Subcutaneous adipose tissue (tissue), 4 donors: ENCODE measurements around the gene FAM217A. TPM values are rescaled to one million over a fixed set of nuclear protein-coding genes. Genes with fewer than 3 reads are reported as not detected.

Experiments used
- total RNA-seq, 4 donors: library from RNA; depleted of rRNA; stranded (reverse); fragments of >200 nt; gene quantifications; one replicate each; pipeline ENCODE4 v1.1.0, GENCODE V29; 2016
- TF ChIP-seq, protein P1 (sequence below): fragments of 450-650 bp; IDR thresholded peaks from one replicate; pipeline ENCODE4 v1.5.1; 2016; ENCODE audit warnings: low read depth, mild to moderate bottlenecking, control low read depth, antibody characterized with exemption, moderate library complexity

Gene FAM217A
- total RNA-seq, 4 donors from 2014 or later = not detected

DNA sequence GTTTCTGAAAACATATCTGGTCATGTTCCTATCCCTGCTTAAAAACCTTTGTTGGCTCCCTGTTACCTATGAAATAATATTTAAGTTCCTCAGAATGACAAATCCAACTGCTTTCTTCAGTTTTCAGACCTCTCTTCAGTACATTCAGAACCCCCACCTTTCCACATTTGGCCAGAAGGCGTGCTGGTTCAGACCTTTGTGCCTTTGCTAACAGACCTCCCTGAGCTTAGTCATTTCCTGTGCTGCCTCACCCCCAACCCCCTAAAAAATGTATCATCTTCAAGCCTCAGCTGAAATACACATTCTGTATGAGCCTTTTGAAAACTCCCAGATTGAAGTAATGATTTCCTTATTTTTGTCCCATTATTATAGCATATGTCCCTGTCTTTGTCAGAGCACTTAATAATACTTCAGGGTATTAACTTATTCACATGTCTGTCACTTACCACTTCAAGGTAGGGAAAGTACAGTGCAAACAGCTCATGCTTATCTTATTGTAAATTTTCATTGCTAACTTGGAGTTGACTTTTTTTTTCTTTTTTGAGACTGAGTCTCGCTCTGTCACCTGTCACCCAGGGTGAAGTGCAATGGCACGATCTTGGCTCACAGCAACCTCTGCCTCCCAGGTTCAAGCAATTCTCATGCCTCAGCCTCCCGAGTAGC lies 19.7 kb downstream of the FAM217A start:
- TF ChIP-seq, protein P1, sequence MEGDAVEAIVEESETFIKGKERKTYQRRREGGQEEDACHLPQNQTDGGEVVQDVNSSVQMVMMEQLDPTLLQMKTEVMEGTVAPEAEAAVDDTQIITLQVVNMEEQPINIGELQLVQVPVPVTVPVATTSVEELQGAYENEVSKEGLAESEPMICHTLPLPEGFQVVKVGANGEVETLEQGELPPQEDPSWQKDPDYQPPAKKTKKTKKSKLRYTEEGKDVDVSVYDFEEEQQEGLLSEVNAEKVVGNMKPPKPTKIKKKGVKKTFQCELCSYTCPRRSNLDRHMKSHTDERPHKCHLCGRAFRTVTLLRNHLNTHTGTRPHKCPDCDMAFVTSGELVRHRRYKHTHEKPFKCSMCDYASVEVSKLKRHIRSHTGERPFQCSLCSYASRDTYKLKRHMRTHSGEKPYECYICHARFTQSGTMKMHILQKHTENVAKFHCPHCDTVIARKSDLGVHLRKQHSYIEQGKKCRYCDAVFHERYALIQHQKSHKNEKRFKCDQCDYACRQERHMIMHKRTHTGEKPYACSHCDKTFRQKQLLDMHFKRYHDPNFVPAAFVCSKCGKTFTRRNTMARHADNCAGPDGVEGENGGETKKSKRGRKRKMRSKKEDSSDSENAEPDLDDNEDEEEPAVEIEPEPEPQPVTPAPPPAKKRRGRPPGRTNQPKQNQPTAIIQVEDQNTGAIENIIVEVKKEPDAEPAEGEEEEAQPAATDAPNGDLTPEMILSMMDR = no peak

DNA sequence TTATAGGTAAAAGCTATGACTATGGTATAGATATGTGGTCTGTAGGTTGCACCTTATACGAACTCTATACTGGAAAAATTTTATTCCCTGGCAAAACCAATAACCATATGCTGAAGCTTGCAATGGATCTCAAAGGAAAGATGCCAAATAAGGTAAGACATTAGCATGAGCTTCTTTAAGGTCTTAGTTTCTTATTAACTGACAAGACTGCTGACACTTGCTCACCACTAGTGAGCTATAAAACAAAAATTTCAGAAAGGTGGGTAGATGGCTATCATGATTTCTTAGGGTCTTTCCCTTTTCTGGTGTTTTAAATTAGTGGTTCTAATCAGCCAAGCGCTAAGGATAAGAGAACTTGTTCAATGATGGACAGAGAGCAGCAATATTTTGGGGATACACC lies 21.9 kb downstream of the FAM217A start:
- TF ChIP-seq, protein P1 = no peak

DNA sequence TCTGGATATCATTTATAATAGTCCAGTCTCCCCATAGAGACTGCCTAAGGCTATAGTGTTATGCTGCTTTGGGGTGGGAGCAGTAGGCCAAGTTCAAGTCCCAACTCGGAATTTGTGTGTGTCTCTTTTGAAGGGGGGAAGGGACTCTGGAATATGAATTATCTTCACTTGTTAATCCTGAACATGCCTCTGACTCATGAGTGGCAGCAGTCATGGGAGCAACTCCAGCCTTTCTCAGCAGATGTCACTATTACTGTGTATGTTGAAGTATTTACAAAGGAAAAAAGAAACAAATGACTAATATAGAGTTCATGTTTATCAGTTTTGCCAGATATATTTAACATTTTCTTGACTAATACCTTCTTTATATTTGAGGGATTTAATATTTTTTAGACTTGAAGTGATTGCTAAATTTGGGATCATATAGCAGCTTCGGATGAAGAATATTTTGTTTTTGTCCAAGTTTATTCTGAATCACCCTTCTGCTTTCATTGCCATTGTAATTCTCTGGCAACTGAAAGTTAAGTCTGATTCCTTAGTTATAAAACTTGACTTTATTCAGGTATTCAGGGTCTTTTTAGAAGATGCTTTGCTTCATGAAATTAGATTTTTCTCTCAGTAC lies 23.4 kb downstream of the FAM217A start:
- TF ChIP-seq, protein P1 = no peak

DNA sequence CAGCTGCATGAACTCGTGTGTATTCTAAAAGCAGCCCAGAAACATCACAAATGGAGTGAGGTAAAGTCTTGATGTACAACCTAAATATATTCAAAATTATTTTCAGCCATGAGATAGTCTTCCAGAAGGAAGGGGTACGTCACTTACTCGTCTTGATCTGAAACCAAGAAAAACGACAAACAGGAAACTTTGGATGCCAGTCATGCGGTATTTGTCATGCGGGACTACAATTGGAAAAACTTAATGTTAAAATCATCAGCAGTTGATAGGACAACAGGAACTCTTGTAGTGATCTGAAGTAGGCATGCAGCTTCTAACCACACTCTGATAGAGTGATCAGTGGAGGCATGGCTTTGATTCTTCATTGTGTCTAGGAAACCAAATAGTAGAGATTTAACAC lies 29.7 kb downstream of the FAM217A start:
- TF ChIP-seq, protein P1 = no peak

DNA sequence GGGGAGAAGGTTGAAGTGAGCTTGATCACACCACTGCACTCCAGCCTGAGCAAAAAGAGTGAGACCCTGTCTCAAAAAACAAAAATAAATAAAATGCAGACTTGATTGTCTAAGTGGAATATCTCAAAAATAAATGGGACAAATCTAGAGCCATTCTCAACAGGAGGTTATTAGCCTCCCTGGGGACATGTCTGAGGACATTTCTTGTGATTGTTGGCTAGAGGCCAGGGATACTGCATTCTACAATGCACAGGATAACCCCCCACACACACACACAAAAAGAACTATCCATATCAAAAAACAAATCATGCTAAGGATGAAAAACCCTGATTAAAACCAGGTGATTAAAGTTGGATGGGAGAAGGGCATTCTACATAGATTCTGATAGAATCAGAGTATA lies 37.5 kb downstream of the FAM217A start:
- TF ChIP-seq, protein P1 = no peak

DNA sequence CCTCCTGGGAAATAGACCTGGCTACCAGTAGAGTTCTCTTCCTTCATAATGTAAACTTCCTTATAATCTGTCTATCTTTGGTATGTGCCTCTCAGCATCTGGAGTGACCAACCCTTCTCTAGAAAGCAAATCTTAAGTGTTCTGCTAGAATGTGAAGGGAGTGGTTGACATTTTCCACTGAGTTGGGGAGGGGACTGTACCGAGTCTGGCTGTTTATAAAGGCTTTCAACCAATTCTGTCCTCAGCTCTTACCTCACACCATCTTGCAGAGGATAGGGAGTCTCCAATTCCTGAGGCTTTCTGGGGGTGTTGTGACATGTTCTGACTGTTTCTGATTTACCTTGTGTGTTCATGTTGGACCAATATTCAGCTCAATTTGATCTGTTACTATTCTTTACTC lies 39.6 kb downstream of the FAM217A start:
- TF ChIP-seq, protein P1 = no peak

DNA sequence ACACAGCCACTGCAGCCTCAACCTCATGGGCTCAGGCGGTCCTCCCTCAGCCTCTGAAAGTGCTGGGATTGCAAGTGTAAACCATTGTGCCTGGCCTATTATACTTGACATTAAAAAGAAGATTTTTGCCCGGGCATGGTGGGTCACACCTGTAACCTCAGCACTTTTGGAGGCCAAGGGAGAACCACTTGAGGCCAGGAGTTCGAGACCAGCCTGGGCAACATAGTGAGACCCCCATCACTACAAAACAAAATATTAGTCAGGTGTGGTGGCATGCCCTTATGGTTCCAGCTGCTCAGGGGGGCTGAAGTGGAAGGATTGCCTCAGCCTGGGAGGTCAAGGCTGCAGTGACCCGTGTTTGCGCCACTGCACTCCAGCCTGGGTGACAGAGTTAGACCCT lies 42.4 kb downstream of the FAM217A start:
- TF ChIP-seq, protein P1 = no peak
